Caco-2 (cell line): Measurements from ENCODE around the gene VCAM1. TPM values are rescaled to one million over a fixed set of nuclear protein-coding genes. Genes with fewer than 3 reads are reported as not detected.

Experiments used
- BruUV-seq: library from RNA; stranded (reverse); fragments of 400-500 nt; replicated peaks from 2 replicates; lab custom pipeline; 2021; lab: Mats Ljungman, UMichigan
- CTCF ChIA-PET: fragments of 300-600 bp; sonication (Branson Sonifier 250); formaldehyde crosslinking; loops from one replicate; lab custom pipeline; 2022; ENCODE audit warnings: antibody characterized with exemption; lab: Charles Lee
- POLR2A ChIA-PET: fragments of 300-600 bp; sonication (Branson Sonifier 250); formaldehyde crosslinking; loops from one replicate; lab custom pipeline; 2022; ENCODE audit warnings: antibody characterized with exemption; lab: Charles Lee
- DNase-seq, 2 experiments: peaks; one replicate each; pipeline versions ENCODE4 v3.0.0 to v3.0.0-alpha.2; 2020 to 2022
- H3K27me3 ChIP-seq: replicated peaks from 2 replicates; pipeline ENCODE4 v1.6.0; 2011; ENCODE audit warnings: low read length; ENCODE audit not compliant: control insufficient read depth, insufficient read depth
- H3K36me3 ChIP-seq: 2 replicates; pipeline ENCODE4 v1.5.1; 2011; ENCODE audit warnings: low read length; ENCODE audit not compliant: control insufficient read depth, insufficient read depth
- H3K4me1 ChIP-seq: fragments of 250-450 bp; sonication (Bioruptor Pico); 2 replicates; pipeline ENCODE4 v1.5.1; 2020; ENCODE audit warnings: mild to moderate bottlenecking
- H3K4me3 ChIP-seq: 2 replicates; pipeline ENCODE4 v1.5.1; 2011; ENCODE audit warnings: low read depth, mild to moderate bottlenecking, control low read depth, low read length
- H3K9me3 ChIP-seq: fragments of 250-450 bp; sonication (Bioruptor Pico); 2 replicates; pipeline ENCODE4 v1.5.1; 2020; ENCODE audit warnings: mild to moderate bottlenecking, moderate library complexity
- H3K27ac Mint-ChIP-seq: one replicate; pipeline ENCODE4 v1.8.0; 2022; ENCODE audit warnings: mixed read lengths; ENCODE audit not compliant: unreplicated experiment
- H3K27me3 Mint-ChIP-seq: one replicate; pipeline ENCODE4 v1.8.0; 2022; ENCODE audit warnings: mixed read lengths; ENCODE audit not compliant: insufficient read depth, unreplicated experiment
- H3K36me3 Mint-ChIP-seq: one replicate; pipeline ENCODE4 v1.8.0; 2022; ENCODE audit warnings: mild to moderate bottlenecking, mixed read lengths; ENCODE audit not compliant: insufficient read depth, unreplicated experiment
- H3K4me1 Mint-ChIP-seq: one replicate; pipeline ENCODE4 v1.8.0; 2022; ENCODE audit warnings: low read depth, mixed read lengths; ENCODE audit not compliant: unreplicated experiment
- H3K4me3 Mint-ChIP-seq: one replicate; pipeline ENCODE4 v1.8.0; 2022; ENCODE audit warnings: mild to moderate bottlenecking, moderate library complexity, mixed read lengths; ENCODE audit not compliant: unreplicated experiment
- H3K9me3 Mint-ChIP-seq: one replicate; pipeline ENCODE4 v1.8.0; 2022; ENCODE audit warnings: mixed read lengths; ENCODE audit not compliant: unreplicated experiment
- intact Hi-C: fragments of 100-400 bp; cut with micrococcal nuclease; formaldehyde crosslinking; loops from one replicate; pipeline ENCODE4 v1.10.0; 2022; ENCODE audit not compliant: unreplicated experiment
- total RNA-seq: library from RNA; stranded (reverse); gene quantifications from 2 replicates; pipeline ENCODE4 v1.2.3, GENCODE V29; 2022
- TF ChIP-seq, protein P1 (sequence below), 2 experiments: fragments of 200-600 bp in 1 of 2; IDR thresholded peaks; 1 replicate in 1 of 2; 2 replicates in 1 of 2; pipeline versions ENCODE4 v1.5.1 to v1.8.0; 2011 to 2022; ENCODE audit warnings: antibody characterized with exemption in 1 of 2, control low read depth in 1 of 2, inconsistent platforms in 1 of 2, low read depth in 1 of 2, low read length in 1 of 2, mild to moderate bottlenecking in 1 of 2, moderate library complexity in 1 of 2; ENCODE audit not compliant: insufficient read depth in 1 of 2, severe bottlenecking in 1 of 2, unreplicated experiment in 1 of 2

The VCAM1 gene
- total RNA-seq, 1 experiment from 2014 or later, result not detected

GRCh38 chr1:100731309-100731708 is 11.8 kb downstream of the VCAM1 start:
- DNase-seq, result no peak
- no peak overlapping the region for H3K4me3 Mint-ChIP-seq
- Histone ChIP-seq H3K4me3 (no peak overlapping the region), H3K4me1 (no peaks in the 10 kb centered on the region), H3K36me3 (no peaks in the 10 kb centered on the region), H3K27me3 (no peaks in the 10 kb centered on the region), H3K9me3 (no peaks in the 10 kb centered on the region)
- intact Hi-C loops, result no loop called here
- TF ChIP-seq, protein P1, sequence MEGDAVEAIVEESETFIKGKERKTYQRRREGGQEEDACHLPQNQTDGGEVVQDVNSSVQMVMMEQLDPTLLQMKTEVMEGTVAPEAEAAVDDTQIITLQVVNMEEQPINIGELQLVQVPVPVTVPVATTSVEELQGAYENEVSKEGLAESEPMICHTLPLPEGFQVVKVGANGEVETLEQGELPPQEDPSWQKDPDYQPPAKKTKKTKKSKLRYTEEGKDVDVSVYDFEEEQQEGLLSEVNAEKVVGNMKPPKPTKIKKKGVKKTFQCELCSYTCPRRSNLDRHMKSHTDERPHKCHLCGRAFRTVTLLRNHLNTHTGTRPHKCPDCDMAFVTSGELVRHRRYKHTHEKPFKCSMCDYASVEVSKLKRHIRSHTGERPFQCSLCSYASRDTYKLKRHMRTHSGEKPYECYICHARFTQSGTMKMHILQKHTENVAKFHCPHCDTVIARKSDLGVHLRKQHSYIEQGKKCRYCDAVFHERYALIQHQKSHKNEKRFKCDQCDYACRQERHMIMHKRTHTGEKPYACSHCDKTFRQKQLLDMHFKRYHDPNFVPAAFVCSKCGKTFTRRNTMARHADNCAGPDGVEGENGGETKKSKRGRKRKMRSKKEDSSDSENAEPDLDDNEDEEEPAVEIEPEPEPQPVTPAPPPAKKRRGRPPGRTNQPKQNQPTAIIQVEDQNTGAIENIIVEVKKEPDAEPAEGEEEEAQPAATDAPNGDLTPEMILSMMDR (IDR thresholded peaks at IDR 0.05; ENCODE audit: insufficient read depth in 1 of 2, low read depth in 1 of 2, low read length in 1 of 2, severe bottlenecking in 1 of 2, unreplicated experiment in 1 of 2), result no peak
- POLR2A ChIA-PET, result no interaction called here
- no peaks in the 10 kb centered on the region for H3K9me3 Mint-ChIP-seq
- no TSS peak for BruUV-seq
- H3K4me1 Mint-ChIP-seq, result no peaks in the 10 kb centered on the region
- no peak overlapping the region for H3K27ac Mint-ChIP-seq
- H3K27me3 Mint-ChIP-seq, result peaks cover 2% of the 10 kb centered on the region
- H3K36me3 Mint-ChIP-seq, result no peaks in the 10 kb centered on the region
- CTCF ChIA-PET, result no interaction called here

GRCh38 chr1:100731758-100732157 is 12.2 kb downstream of the VCAM1 start:
- DNase-seq, result no peak
- no peak overlapping the region for H3K27ac Mint-ChIP-seq
- BruUV-seq, result no TSS peak
- no peaks in the 10 kb centered on the region for H3K36me3 Mint-ChIP-seq
- TF ChIP-seq, protein P1 (IDR thresholded peaks at IDR 0.05; ENCODE audit: insufficient read depth in 1 of 2, low read depth in 1 of 2, low read length in 1 of 2, severe bottlenecking in 1 of 2, unreplicated experiment in 1 of 2), result no peak
- Histone ChIP-seq H3K9me3 (no peaks in the 10 kb centered on the region), H3K4me1 (no peaks in the 10 kb centered on the region), H3K4me3 (no peak overlapping the region), H3K36me3 (no peaks in the 10 kb centered on the region), H3K27me3 (no peaks in the 10 kb centered on the region)
- CTCF ChIA-PET, result no interaction called here
- H3K4me3 Mint-ChIP-seq, result no peak overlapping the region
- POLR2A ChIA-PET, result no interaction called here
- H3K27me3 Mint-ChIP-seq, result no peaks in the 10 kb centered on the region
- H3K4me1 Mint-ChIP-seq, result no peaks in the 10 kb centered on the region
- intact Hi-C loops, result no loop called here
- no peaks in the 10 kb centered on the region for H3K9me3 Mint-ChIP-seq

DNA sequence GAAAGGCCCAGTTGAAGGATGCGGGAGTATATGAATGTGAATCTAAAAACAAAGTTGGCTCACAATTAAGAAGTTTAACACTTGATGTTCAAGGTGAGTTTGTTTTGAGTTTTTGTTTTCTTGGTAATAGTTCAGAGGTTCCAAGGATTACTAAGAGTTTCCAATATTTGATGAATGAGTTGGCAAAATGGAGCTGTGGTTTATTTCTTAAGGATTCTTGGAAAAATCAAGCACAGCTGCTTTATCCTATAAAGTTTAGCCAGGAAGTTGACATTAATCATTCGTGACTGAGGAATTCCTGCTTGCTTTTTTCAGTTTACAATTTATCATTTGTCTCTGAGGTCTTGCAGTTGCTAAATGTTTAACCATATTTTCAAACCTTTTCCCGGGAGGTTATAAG is 15.1 kb downstream of the VCAM1 start:
- no peak for DNase-seq
- no peaks in the 10 kb centered on the region for H3K9me3 ChIP-seq
- H3K27me3 Mint-ChIP-seq, result no peaks in the 10 kb centered on the region
- no peaks in the 10 kb centered on the region for H3K4me1 Mint-ChIP-seq
- BruUV-seq, result no TSS peak
- no peaks in the 10 kb centered on the region for H3K9me3 Mint-ChIP-seq
- ChIA-PET POLR2A (no interaction called here), CTCF (no interaction called here)
- no peak overlapping the region for H3K4me3 ChIP-seq
- intact Hi-C loops, result no loop called here
- no peaks in the 10 kb centered on the region for H3K36me3 Mint-ChIP-seq
- H3K4me3 Mint-ChIP-seq, result no peak overlapping the region
- no peaks in the 10 kb centered on the region for H3K4me1 ChIP-seq
- no peaks in the 10 kb centered on the region for H3K36me3 ChIP-seq
- TF ChIP-seq, protein P1 (IDR thresholded peaks at IDR 0.05; ENCODE audit: insufficient read depth in 1 of 2, low read depth in 1 of 2, low read length in 1 of 2, severe bottlenecking in 1 of 2, unreplicated experiment in 1 of 2), result no peak
- H3K27me3 ChIP-seq, result no peaks in the 10 kb centered on the region
- no peak overlapping the region for H3K27ac Mint-ChIP-seq
